ENCODE data around the gene ATP5F1D. TPM values are rescaled to one million over a fixed set of nuclear protein-coding genes. Genes with fewer than 3 reads are reported as not detected.

Gene ATP5F1D
- total and polyA plus RNA-seq, 2 of the 13 experiments (the other 11 are each of a cell fraction or from before 2014, with no cell fraction given), result 39.4 to 78.7 TPM

DNA sequence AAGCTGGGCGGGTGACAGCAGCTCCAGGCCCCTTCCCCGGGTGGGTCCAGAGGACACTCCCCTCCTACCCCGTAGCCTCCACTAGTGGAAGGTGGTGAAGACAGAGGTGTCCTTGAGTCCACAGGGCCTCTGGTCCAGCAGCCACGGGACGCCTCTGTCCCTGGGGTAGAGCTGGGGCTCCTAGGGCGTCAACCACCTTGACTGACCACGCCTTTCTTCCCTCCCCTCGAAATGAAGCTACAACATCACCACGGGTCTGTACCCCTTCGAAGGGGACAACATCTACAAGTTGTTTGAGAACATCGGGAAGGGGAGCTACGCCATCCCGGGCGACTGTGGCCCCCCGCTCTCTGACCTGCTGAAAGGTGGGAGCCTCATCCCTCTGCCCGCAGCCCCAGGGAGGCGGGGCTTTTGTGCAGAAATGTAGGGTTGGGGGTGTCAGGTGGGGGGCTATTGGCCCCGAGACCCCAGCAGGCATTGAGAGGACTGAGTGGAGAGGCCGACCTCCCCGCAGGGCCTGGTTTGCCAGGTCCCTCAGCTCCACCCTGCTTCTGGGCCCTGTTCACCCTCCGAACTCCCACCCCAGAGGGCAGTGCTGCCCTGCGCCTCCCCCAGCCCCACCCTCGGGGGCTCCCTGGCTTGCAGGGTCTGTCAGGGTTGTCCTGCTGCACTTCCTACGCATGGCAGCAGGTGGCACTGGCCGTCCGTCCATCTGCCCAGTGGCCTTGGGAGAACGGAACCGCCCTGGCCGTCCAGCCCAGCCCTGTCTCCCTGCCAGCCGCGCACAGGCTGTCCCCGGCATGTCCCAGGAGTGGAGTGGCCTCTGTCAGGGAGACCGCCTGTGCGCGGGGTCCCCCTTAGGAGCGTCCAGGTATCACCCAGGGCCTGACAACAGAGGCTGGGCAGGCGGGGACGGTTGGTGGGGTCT, 20.3 kb upstream of the ATP5F1D start (continued):
- no peak for TF ChIP-seq TSC22D2 (CRISPR knock-in tag; IDR thresholded peaks at IDR 0.05; ENCODE audit: borderline replicate concordance)
- TF ChIP-seq ARNTL (CRISPR knock-in tag; IDR thresholded peaks at IDR 0.05), result no peak
- TF ChIP-seq, protein P1, sequence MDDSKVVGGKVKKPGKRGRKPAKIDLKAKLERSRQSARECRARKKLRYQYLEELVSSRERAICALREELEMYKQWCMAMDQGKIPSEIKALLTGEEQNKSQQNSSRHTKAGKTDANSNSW (CRISPR knock-in tag; IDR thresholded peaks at IDR 0.05; ENCODE audit: borderline replicate concordance), result no peak
- TF ChIP-seq, protein P2, sequence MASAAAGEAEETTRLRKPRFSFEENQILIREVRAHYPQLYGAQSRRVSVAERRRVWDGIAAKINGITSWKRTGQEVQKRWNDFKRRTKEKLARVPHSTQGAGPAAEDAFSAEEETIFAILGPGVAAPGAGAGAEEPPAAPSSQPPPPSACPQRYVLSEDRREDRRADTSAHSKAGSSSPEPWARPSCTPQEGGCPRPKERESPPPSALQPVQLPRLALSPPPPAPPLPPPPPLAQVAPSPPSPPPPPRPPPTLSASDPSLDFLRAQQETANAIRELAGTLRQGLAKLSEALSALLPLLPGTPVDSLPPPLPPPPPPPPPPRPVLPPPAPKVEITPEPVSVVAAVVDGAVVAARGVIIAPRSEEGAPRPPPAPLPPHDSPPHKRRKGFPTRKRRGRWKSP (CRISPR knock-in tag; IDR thresholded peaks at IDR 0.05), result no peak
- TF ChIP-seq, protein P3, sequence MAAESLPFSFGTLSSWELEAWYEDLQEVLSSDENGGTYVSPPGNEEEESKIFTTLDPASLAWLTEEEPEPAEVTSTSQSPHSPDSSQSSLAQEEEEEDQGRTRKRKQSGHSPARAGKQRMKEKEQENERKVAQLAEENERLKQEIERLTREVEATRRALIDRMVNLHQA (CRISPR knock-in tag; IDR thresholded peaks at IDR 0.05), result no peak
- TF ChIP-seq, protein P4, sequence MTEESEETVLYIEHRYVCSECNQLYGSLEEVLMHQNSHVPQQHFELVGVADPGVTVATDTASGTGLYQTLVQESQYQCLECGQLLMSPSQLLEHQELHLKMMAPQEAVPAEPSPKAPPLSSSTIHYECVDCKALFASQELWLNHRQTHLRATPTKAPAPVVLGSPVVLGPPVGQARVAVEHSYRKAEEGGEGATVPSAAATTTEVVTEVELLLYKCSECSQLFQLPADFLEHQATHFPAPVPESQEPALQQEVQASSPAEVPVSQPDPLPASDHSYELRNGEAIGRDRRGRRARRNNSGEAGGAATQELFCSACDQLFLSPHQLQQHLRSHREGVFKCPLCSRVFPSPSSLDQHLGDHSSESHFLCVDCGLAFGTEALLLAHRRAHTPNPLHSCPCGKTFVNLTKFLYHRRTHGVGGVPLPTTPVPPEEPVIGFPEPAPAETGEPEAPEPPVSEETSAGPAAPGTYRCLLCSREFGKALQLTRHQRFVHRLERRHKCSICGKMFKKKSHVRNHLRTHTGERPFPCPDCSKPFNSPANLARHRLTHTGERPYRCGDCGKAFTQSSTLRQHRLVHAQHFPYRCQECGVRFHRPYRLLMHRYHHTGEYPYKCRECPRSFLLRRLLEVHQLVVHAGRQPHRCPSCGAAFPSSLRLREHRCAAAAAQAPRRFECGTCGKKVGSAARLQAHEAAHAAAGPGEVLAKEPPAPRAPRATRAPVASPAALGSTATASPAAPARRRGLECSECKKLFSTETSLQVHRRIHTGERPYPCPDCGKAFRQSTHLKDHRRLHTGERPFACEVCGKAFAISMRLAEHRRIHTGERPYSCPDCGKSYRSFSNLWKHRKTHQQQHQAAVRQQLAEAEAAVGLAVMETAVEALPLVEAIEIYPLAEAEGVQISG (CRISPR knock-in tag; IDR thresholded peaks at IDR 0.05), result 0 out of 2 replicates have a peak, but pooled peaks have one; percentile 23
- TF ChIP-seq ZNF850 (CRISPR knock-in tag; conservative IDR thresholded peaks at IDR 0.05), result no peak
- TF ChIP-seq ZNF382 (CRISPR knock-in tag; IDR thresholded peaks at IDR 0.05; ENCODE audit: borderline replicate concordance), result no peak
- TF ChIP-seq, protein P5, sequence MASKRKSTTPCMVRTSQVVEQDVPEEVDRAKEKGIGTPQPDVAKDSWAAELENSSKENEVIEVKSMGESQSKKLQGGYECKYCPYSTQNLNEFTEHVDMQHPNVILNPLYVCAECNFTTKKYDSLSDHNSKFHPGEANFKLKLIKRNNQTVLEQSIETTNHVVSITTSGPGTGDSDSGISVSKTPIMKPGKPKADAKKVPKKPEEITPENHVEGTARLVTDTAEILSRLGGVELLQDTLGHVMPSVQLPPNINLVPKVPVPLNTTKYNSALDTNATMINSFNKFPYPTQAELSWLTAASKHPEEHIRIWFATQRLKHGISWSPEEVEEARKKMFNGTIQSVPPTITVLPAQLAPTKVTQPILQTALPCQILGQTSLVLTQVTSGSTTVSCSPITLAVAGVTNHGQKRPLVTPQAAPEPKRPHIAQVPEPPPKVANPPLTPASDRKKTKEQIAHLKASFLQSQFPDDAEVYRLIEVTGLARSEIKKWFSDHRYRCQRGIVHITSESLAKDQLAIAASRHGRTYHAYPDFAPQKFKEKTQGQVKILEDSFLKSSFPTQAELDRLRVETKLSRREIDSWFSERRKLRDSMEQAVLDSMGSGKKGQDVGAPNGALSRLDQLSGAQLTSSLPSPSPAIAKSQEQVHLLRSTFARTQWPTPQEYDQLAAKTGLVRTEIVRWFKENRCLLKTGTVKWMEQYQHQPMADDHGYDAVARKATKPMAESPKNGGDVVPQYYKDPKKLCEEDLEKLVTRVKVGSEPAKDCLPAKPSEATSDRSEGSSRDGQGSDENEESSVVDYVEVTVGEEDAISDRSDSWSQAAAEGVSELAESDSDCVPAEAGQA (IDR thresholded peaks at IDR 0.05; ENCODE audit: low read depth), result no peak
- TF ChIP-seq, protein P5 (CRISPR knock-in tag; IDR thresholded peaks at IDR 0.05; ENCODE audit: borderline replicate concordance), result no peak
- TF ChIP-seq KLF11 (CRISPR knock-in tag; IDR thresholded peaks at IDR 0.05), result no peak
- TF ChIP-seq ZNF350 (CRISPR knock-in tag; IDR thresholded peaks at IDR 0.05; ENCODE audit: borderline replicate concordance, low read depth), result no peak
- TF ChIP-seq HNRNPL (IDR thresholded peaks at IDR 0.05; ENCODE audit: low read depth, low read length), result 0 out of 2 replicates have a peak, but pooled peaks have one; percentile 24
- TF ChIP-seq, protein P6, sequence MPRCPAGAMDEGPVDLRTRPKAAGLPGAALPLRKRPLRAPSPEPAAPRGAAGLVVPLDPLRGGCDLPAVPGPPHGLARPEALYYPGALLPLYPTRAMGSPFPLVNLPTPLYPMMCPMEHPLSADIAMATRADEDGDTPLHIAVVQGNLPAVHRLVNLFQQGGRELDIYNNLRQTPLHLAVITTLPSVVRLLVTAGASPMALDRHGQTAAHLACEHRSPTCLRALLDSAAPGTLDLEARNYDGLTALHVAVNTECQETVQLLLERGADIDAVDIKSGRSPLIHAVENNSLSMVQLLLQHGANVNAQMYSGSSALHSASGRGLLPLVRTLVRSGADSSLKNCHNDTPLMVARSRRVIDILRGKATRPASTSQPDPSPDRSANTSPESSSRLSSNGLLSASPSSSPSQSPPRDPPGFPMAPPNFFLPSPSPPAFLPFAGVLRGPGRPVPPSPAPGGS (CRISPR knock-in tag; IDR thresholded peaks at IDR 0.05), result no peak
- TF ChIP-seq THYN1 (CRISPR knock-in tag; IDR thresholded peaks at IDR 0.05; ENCODE audit: borderline replicate concordance, low read depth), result no peak
- TF ChIP-seq SMAD1 (CRISPR knock-in tag; IDR thresholded peaks at IDR 0.05; ENCODE audit: borderline replicate concordance, low read depth), result no peak

Measured in HepG2 (cell line).